ENCODE measurements around the gene GPD2.

GPD2 gene

GRCh38 chr2:156435718-156436496 is at the start of gene GPD2:
Gene GPD2, plus strand, starts transcription at chr2:156436379. Its CDS starts 39,727 bp downstream, at chr2:156476106.
- peak within 1 kb of the TSS; percentile 91 for H3K4me3 ChIP-seq (ENCODE audit: low read length)
- H3K27me3 ChIP-seq (ENCODE audit: control insufficient read depth, insufficient read depth, low read length) = no peaks in the 10 kb centered on the region
- peaks cover 6% of the 10 kb centered on the region for H3K4me1 ChIP-seq (ENCODE audit: control insufficient read depth, insufficient read depth, low read length)

GRCh38 chr2:156394033-156394741 is 42.0 kb upstream of the GPD2 start:
- Histone ChIP-seq H3K4me1 (ENCODE audit: control insufficient read depth, insufficient read depth, low read length) (no peaks in the 10 kb centered on the region), H3K9ac (ENCODE audit: low read length) (no peak overlapping the region), H3K27me3 (ENCODE audit: control insufficient read depth, insufficient read depth, low read length) (no peaks in the 10 kb centered on the region), H3K36me3 (ENCODE audit: control insufficient read depth, insufficient read depth, low read length) (no peaks in the 10 kb centered on the region), H3K27ac (ENCODE audit: low read depth, low read length) (no peak overlapping the region), H3K4me3 (ENCODE audit: low read length) (no peak overlapping the region)

More at GRCh38 chr2:156435718-156436496, at the start of gene GPD2:
- H3K36me3 ChIP-seq (ENCODE audit: control insufficient read depth, insufficient read depth, low read length) = no peaks in the 10 kb centered on the region
- peak within 1 kb of the TSS; percentile 95 for H3K9ac ChIP-seq (ENCODE audit: low read length)
- H3K27ac ChIP-seq (ENCODE audit: low read depth, low read length) = peak within 1 kb of the TSS; percentile 98

- Histone ChIP-seq H3K27me3 (ENCODE audit: control insufficient read depth, insufficient read depth, low read length) (no peaks in the 10 kb centered on the region), H3K36me3 (ENCODE audit: control insufficient read depth, insufficient read depth, low read length) (no peaks in the 10 kb centered on the region), H3K9ac (ENCODE audit: low read length) (no peak overlapping the region), H3K4me1 (ENCODE audit: control insufficient read depth, insufficient read depth, low read length) (no peaks in the 10 kb centered on the region), H3K27ac (ENCODE audit: low read depth, low read length) (no peak overlapping the region), H3K4me3 (ENCODE audit: low read length) (no peak overlapping the region)
Measured at GRCh38 chr2:156396126-156396525, 40.1 kb upstream of the GPD2 start.

GRCh38 chr2:156397229-156397628 is 39.0 kb upstream of the GPD2 start:
- Histone ChIP-seq H3K27me3 (ENCODE audit: control insufficient read depth, insufficient read depth, low read length) (no peaks in the 10 kb centered on the region), H3K27ac (ENCODE audit: low read depth, low read length) (no peak overlapping the region), H3K4me3 (ENCODE audit: low read length) (no peak overlapping the region), H3K4me1 (ENCODE audit: control insufficient read depth, insufficient read depth, low read length) (no peaks in the 10 kb centered on the region), H3K9ac (ENCODE audit: low read length) (no peak overlapping the region), H3K36me3 (ENCODE audit: control insufficient read depth, insufficient read depth, low read length) (no peaks in the 10 kb centered on the region)

- Histone ChIP-seq H3K4me3 (ENCODE audit: low read length) (no peak overlapping the region), H3K36me3 (ENCODE audit: control insufficient read depth, insufficient read depth, low read length) (no peaks in the 10 kb centered on the region), H3K4me1 (ENCODE audit: control insufficient read depth, insufficient read depth, low read length) (no peaks in the 10 kb centered on the region), H3K9ac (ENCODE audit: low read length) (no peak overlapping the region), H3K27ac (ENCODE audit: low read depth, low read length) (no peak overlapping the region), H3K27me3 (ENCODE audit: control insufficient read depth, insufficient read depth, low read length) (no peaks in the 10 kb centered on the region)
Measured at GRCh38 chr2:156398176-156398575, 38.0 kb upstream of the GPD2 start.

GRCh38 chr2:156399224-156399949 is 36.8 kb upstream of the GPD2 start:
- H3K27ac ChIP-seq (ENCODE audit: low read depth, low read length) = peak overlapping the region; percentile 82
- H3K27me3 ChIP-seq (ENCODE audit: control insufficient read depth, insufficient read depth, low read length) = no peaks in the 10 kb centered on the region
- H3K9ac ChIP-seq (ENCODE audit: low read length) = peak overlapping the region; percentile 0
- no peaks in the 10 kb centered on the region for H3K4me1 ChIP-seq (ENCODE audit: control insufficient read depth, insufficient read depth, low read length)
- H3K4me3 ChIP-seq (ENCODE audit: low read length) = peak overlapping the region; percentile 87
- H3K36me3 ChIP-seq (ENCODE audit: control insufficient read depth, insufficient read depth, low read length) = no peaks in the 10 kb centered on the region

- Histone ChIP-seq H3K4me1 (ENCODE audit: control insufficient read depth, insufficient read depth, low read length) (no peaks in the 10 kb centered on the region), H3K27ac (ENCODE audit: low read depth, low read length) (peak overlapping the region; percentile 82), H3K9ac (ENCODE audit: low read length) (peak overlapping the region; percentile 68), H3K4me3 (ENCODE audit: low read length) (peak overlapping the region; percentile 87), H3K27me3 (ENCODE audit: control insufficient read depth, insufficient read depth, low read length) (no peaks in the 10 kb centered on the region), H3K36me3 (ENCODE audit: control insufficient read depth, insufficient read depth, low read length) (no peaks in the 10 kb centered on the region)
Measured at GRCh38 chr2:156399950-156400705, 36.1 kb upstream of the GPD2 start.

- no peaks in the 10 kb centered on the region for H3K4me1 ChIP-seq (ENCODE audit: control insufficient read depth, insufficient read depth, low read length)
- no peaks in the 10 kb centered on the region for H3K36me3 ChIP-seq (ENCODE audit: control insufficient read depth, insufficient read depth, low read length)
- H3K27ac ChIP-seq (ENCODE audit: low read depth, low read length) = peak overlapping the region; percentile 94
- peak overlapping the region; percentile 87 for H3K4me3 ChIP-seq (ENCODE audit: low read length)
- H3K27me3 ChIP-seq (ENCODE audit: control insufficient read depth, insufficient read depth, low read length) = no peaks in the 10 kb centered on the region
- peak overlapping the region; percentile 64 for H3K9ac ChIP-seq (ENCODE audit: low read length)
Measured at GRCh38 chr2:156400706-156401678, 35.2 kb upstream of the GPD2 start.

- H3K4me1 ChIP-seq (ENCODE audit: control insufficient read depth, insufficient read depth, low read length) = no peaks in the 10 kb centered on the region
- H3K36me3 ChIP-seq (ENCODE audit: control insufficient read depth, insufficient read depth, low read length) = no peaks in the 10 kb centered on the region
- H3K9ac ChIP-seq (ENCODE audit: low read length) = no peak overlapping the region
- no peak overlapping the region for H3K4me3 ChIP-seq (ENCODE audit: low read length)
- H3K27ac ChIP-seq (ENCODE audit: low read depth, low read length) = no peak overlapping the region
- no peaks in the 10 kb centered on the region for H3K27me3 ChIP-seq (ENCODE audit: control insufficient read depth, insufficient read depth, low read length)
Measured at GRCh38 chr2:156401861-156402260, 34.3 kb upstream of the GPD2 start.

GRCh38 chr2:156405586-156405985 is 30.6 kb upstream of the GPD2 start:
- Histone ChIP-seq H3K27ac (ENCODE audit: low read depth, low read length) (no peak overlapping the region), H3K4me3 (ENCODE audit: low read length) (no peak overlapping the region)

GRCh38 chr2:156411835-156412234 is 24.3 kb upstream of the GPD2 start:
- no peak overlapping the region for H3K4me3 ChIP-seq (ENCODE audit: low read length)
- H3K4me1 ChIP-seq (ENCODE audit: control insufficient read depth, insufficient read depth, low read length) = no peaks in the 10 kb centered on the region
- H3K27ac ChIP-seq (ENCODE audit: low read depth, low read length) = no peak overlapping the region
- H3K27me3 ChIP-seq (ENCODE audit: control insufficient read depth, insufficient read depth, low read length) = no peaks in the 10 kb centered on the region
- H3K9ac ChIP-seq (ENCODE audit: low read length) = no peak overlapping the region
- no peaks in the 10 kb centered on the region for H3K36me3 ChIP-seq (ENCODE audit: control insufficient read depth, insufficient read depth, low read length)

More at GRCh38 chr2:156405586-156405985, 30.6 kb upstream of the GPD2 start:
- Histone ChIP-seq H3K27me3 (ENCODE audit: control insufficient read depth, insufficient read depth, low read length) (no peaks in the 10 kb centered on the region), H3K9ac (ENCODE audit: low read length) (no peak overlapping the region), H3K36me3 (ENCODE audit: control insufficient read depth, insufficient read depth, low read length) (no peaks in the 10 kb centered on the region), H3K4me1 (ENCODE audit: control insufficient read depth, insufficient read depth, low read length) (no peaks in the 10 kb centered on the region)

All from rectal smooth muscle tissue (tissue), 1 donor.